HL-60 (cell line): ENCODE data around the gene CHTF8.

Source experiments
- DNase-seq, 2 experiments: peaks; one replicate each; pipeline ENCODE4 v3.0.0-alpha.2; 2010 to 2020; ENCODE audit warnings: low read depth in 1 of 2, low spot score in 1 of 2
- H3K27ac ChIP-seq: fragments of 250-450 bp; sonication (Bioruptor Pico); replicated peaks from 2 replicates; pipeline ENCODE4 v1.5.1; 2020; ENCODE audit warnings: mild to moderate bottlenecking, moderate library complexity
- H3K27me3 ChIP-seq: fragments of 250-450 bp; sonication (Bioruptor Pico); 2 replicates; pipeline ENCODE4 v1.5.1; 2021; ENCODE audit warnings: mild to moderate bottlenecking, moderate library complexity; ENCODE audit not compliant: insufficient read depth, poor library complexity, severe bottlenecking
- H3K4me3 ChIP-seq: replicated peaks from 2 replicates; pipeline ENCODE4 v1.5.1; 2011; ENCODE audit warnings: mild to moderate bottlenecking, control low read depth, low read length; ENCODE audit not compliant: insufficient read depth
- CTCF ChIP-seq: IDR thresholded peaks from one replicate; pipeline ENCODE4 v1.5.1; 2011; ENCODE audit warnings: low read length, control low read depth, inconsistent platforms; ENCODE audit not compliant: insufficient read depth
- GABPA ChIP-seq: IDR thresholded peaks from 2 replicates; pipeline ENCODE4 v1.6.1; 2012; ENCODE audit warnings: low read depth
- POLR2AphosphoS5 ChIP-seq: IDR thresholded peaks from 2 replicates; pipeline ENCODE4 v1.6.1; 2012; ENCODE audit warnings: low read depth
- SPI1 ChIP-seq: IDR thresholded peaks from 2 replicates; pipeline ENCODE4 v1.6.1; 2012; ENCODE audit warnings: low read depth, mild to moderate bottlenecking, borderline replicate concordance
- TF ChIP-seq, protein P1 (sequence below): IDR thresholded peaks from 2 replicates; pipeline ENCODE4 v1.6.1; 2012; ENCODE audit warnings: low read depth; ENCODE audit not compliant: insufficient replicate concordance

The CHTF8 gene

DNA sequence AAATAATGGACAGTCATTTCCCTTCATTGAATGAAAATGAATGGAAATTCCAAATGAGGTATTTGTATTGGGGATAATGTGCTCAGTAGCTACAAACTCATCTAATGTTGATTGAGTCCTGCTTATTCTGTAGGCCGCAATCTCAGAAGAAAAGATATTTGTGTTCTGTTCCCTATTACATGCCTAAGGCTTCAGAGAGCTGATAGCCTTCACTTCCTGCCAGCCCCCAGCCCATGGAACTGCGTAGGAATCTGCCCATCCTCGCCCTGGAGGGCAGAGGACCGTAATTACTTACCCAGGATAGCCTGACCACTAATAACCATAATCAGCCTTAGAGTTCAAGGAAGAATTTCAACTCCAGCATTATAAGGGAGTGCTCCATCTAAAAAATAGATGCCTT is 36.7 kb upstream of the CHTF8 start:
- H3K27ac ChIP-seq, result no peak overlapping the region
- TF ChIP-seq, protein P1, sequence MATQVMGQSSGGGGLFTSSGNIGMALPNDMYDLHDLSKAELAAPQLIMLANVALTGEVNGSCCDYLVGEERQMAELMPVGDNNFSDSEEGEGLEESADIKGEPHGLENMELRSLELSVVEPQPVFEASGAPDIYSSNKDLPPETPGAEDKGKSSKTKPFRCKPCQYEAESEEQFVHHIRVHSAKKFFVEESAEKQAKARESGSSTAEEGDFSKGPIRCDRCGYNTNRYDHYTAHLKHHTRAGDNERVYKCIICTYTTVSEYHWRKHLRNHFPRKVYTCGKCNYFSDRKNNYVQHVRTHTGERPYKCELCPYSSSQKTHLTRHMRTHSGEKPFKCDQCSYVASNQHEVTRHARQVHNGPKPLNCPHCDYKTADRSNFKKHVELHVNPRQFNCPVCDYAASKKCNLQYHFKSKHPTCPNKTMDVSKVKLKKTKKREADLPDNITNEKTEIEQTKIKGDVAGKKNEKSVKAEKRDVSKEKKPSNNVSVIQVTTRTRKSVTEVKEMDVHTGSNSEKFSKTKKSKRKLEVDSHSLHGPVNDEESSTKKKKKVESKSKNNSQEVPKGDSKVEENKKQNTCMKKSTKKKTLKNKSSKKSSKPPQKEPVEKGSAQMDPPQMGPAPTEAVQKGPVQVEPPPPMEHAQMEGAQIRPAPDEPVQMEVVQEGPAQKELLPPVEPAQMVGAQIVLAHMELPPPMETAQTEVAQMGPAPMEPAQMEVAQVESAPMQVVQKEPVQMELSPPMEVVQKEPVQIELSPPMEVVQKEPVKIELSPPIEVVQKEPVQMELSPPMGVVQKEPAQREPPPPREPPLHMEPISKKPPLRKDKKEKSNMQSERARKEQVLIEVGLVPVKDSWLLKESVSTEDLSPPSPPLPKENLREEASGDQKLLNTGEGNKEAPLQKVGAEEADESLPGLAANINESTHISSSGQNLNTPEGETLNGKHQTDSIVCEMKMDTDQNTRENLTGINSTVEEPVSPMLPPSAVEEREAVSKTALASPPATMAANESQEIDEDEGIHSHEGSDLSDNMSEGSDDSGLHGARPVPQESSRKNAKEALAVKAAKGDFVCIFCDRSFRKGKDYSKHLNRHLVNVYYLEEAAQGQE, result no peak
- no peak for TF ChIP-seq SPI1
- TF ChIP-seq CTCF, result no peak
- no peak for TF ChIP-seq GABPA
- no peak for TF ChIP-seq POLR2AphosphoS5
- no peaks in the 10 kb centered on the region for H3K27me3 ChIP-seq
- DNase-seq, result no peak
- no peak overlapping the region for H3K4me3 ChIP-seq

DNA sequence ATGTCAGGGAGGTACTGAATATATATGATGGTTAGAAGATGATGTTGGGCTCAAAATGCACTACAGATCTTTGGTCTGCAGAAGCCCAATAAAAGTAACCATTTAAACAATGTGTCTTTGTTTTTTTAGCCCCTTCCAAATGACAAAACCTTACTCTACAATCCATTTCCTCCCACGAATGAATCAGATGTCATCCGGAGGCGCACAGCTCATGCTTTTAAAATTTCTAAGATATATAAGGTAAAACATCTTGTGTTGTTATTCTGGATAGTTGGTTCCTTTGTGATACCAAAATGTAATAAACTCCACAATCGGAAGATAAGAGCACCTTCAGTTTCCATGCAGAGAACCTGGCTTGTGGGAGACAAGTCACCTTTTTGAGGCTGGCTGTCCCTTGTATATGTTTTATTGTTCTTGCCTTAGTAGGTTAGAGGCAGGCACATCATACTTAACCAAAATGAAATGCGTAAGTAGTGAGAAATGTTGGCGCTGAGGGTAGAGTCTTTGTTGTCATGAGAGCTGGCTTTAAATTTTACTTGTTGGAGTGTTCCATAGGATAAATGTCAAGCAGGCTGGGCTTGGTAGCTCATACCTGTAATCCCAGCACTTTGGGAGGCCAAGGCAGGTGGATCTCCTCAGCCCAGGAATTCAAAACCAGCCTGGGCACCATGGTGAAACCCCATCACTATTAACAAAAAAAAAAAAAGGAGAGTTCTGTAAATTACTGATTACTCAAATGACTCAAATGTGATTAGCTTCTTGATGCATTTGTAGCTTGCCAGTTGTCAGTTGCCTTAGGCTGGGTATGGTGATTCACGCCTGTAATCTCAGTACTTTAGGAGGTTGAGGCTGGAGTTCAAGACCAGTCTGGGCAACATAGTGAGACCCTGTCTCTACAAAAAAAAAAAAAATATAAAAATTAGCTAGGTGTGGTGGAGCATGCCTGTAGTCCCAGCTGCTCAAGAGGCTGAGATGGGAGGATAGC is 34.9 kb upstream of the CHTF8 start:
- no peak overlapping the region for H3K4me3 ChIP-seq
- no peak for DNase-seq
- no peak for TF ChIP-seq GABPA
- TF ChIP-seq POLR2AphosphoS5, result no peak
- TF ChIP-seq SPI1, result no peak
- TF ChIP-seq, protein P1, result no peak
- TF ChIP-seq CTCF, result no peak
- H3K27ac ChIP-seq, result no peak overlapping the region
- H3K27me3 ChIP-seq, result no peaks in the 10 kb centered on the region

DNA sequence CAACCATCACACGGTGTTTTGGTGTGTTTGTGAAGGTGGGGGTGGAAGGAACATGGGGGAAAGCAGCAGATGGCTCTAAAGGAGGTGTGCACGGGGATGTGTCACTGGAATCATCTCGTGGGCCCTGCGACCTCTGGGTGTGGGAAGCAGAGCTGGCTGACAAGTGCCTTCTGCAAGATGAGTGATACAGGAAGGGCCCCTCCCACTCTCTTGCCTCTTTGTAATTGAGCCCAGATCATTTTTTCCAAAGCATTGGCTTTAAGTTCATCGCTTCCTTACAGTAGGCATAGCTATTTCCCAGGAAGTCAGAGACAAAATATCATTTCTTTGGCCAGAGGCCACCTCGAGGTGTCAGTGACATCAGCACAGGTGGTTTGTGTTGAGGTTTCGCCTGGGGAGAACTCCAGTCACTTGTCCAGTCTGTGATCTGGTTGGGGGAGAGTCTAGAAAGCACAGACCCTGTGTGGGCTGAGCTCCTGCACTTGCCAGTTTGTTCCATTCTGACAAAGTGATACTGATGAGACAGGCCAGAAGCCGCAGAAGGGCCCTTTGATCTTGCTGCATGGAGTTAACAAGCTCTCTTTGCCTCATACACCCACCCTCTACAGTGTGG is 33.9 kb upstream of the CHTF8 start:
- no peak overlapping the region for H3K27ac ChIP-seq
- H3K27me3 ChIP-seq, result no peaks in the 10 kb centered on the region
- H3K4me3 ChIP-seq, result no peak overlapping the region
- no peak for DNase-seq
- TF ChIP-seq, protein P1, result no peak
- TF ChIP-seq CTCF, result no peak
- no peak for TF ChIP-seq POLR2AphosphoS5
- no peak for TF ChIP-seq SPI1
- TF ChIP-seq GABPA, result no peak
